ENCODE measurements around the gene DNAAF5.
"Not testable (repeated sequence)": the region's sequence is repeated elsewhere in the genome, so short reads cannot be mapped to it uniquely, and the experiment has no call there.

DNAAF5 gene

DNA sequence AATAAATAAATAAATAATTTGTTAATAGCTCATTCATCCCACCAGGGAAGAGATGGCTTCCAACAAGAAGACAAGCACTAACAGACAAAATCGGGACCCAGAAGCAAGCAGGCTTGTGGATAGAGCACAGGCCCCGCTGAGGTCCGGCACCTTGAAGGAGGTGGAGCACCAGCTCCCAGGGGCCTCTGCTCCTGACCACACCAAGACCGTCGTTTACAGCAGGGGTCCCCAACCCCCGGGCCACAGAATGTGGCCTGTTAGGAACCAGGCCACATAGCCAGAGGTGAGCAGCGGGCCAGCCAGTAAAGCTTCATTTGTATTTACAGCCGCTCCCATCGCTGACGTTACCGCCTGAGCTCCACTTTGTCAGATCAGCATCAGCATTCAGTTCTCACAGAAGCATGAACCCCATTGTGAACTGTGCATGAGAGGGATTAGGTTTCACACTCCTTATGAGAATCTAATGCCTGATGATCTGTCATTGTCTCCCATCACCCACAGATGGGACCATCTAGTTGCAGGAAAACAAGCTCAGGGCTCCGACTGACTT is 72.5 kb downstream of the DNAAF5 start:
- TF ChIP-seq, protein P1, sequence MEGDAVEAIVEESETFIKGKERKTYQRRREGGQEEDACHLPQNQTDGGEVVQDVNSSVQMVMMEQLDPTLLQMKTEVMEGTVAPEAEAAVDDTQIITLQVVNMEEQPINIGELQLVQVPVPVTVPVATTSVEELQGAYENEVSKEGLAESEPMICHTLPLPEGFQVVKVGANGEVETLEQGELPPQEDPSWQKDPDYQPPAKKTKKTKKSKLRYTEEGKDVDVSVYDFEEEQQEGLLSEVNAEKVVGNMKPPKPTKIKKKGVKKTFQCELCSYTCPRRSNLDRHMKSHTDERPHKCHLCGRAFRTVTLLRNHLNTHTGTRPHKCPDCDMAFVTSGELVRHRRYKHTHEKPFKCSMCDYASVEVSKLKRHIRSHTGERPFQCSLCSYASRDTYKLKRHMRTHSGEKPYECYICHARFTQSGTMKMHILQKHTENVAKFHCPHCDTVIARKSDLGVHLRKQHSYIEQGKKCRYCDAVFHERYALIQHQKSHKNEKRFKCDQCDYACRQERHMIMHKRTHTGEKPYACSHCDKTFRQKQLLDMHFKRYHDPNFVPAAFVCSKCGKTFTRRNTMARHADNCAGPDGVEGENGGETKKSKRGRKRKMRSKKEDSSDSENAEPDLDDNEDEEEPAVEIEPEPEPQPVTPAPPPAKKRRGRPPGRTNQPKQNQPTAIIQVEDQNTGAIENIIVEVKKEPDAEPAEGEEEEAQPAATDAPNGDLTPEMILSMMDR (IDR thresholded peaks at IDR 0.05; ENCODE audit: insufficient read depth, low read depth, low read length, missing control alignments): no peak
- H3K4me3 ChIP-seq (ENCODE audit: low read length): no peak overlapping the region
- DNase-seq (ENCODE audit: low read depth): no peak

DNA sequence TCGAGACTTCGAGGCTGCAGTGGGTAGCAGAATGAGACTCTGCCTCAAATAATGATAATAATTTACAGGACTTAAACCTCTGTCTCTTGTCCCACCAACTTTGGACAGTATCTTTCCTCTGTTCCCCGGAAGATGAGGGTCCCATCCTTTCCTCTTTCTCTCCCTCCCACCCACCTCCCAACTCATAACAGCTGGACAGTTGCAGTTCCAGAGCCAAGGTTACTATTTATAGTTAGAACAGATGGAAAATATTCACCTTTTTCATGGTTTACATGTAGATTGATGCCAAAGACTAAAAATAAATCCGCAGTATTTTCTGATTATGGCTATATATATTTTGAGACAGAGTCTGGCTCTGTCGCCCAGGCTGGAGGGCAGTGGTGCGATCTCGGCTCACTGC is 74.2 kb downstream of the DNAAF5 start:
- TF ChIP-seq, protein P1 (IDR thresholded peaks at IDR 0.05; ENCODE audit: insufficient read depth, low read depth, low read length, missing control alignments): no peak
- DNase-seq (ENCODE audit: low read depth): no peak
- no peak overlapping the region for H3K4me3 ChIP-seq (ENCODE audit: low read length)

DNA sequence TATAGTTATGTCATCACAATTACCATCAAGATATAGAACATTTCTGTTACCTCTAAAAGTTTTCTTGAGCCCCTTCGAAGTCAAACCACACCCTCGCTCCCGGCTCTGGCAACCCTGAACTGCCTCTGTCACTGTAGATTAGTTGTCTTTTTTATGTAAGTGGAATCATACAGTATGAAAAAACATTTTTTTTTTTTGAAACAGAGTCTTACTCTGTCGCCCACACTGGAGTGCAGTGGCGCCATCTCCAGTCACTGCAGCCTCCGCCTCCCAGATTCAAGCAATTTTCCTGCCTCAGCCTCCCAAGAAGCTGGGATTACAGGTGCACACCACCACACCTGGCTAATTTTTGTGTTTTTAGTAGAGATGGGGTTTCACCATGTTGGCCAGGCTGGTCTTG is 74.9 kb downstream of the DNAAF5 start:
- H3K4me3 ChIP-seq (ENCODE audit: low read length); DNase-seq (ENCODE audit: low read depth): not testable (repeated sequence)

DNA sequence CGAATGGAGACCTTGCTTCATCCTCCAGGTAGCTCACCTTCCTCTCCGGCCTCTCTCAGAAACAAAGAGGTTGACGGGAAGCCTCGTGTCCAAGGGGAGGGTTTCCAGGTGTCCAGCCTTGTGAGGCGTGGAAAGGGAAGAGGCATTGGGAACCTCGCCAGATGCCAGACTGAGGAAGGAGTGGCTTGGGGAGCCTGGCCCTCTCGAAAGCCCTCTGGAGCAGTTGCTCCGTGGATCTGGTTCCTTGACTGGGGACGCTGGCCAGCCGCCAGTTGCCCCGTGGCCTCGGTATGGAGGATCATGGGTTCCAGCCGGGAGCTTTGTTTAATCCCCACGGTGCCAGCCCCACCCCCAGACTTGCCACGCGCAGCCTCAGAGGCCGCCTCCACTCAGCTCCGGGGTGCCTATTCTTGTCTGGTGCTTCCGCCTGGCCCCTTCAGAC is 75.5 kb downstream of the DNAAF5 start:
- TF ChIP-seq, protein P1 (IDR thresholded peaks at IDR 0.05; ENCODE audit: insufficient read depth, low read depth, low read length, missing control alignments): no peak
- peak; percentile 39 for DNase-seq (ENCODE audit: low read depth)
- H3K4me3 ChIP-seq (ENCODE audit: low read length): no peak overlapping the region

DNA sequence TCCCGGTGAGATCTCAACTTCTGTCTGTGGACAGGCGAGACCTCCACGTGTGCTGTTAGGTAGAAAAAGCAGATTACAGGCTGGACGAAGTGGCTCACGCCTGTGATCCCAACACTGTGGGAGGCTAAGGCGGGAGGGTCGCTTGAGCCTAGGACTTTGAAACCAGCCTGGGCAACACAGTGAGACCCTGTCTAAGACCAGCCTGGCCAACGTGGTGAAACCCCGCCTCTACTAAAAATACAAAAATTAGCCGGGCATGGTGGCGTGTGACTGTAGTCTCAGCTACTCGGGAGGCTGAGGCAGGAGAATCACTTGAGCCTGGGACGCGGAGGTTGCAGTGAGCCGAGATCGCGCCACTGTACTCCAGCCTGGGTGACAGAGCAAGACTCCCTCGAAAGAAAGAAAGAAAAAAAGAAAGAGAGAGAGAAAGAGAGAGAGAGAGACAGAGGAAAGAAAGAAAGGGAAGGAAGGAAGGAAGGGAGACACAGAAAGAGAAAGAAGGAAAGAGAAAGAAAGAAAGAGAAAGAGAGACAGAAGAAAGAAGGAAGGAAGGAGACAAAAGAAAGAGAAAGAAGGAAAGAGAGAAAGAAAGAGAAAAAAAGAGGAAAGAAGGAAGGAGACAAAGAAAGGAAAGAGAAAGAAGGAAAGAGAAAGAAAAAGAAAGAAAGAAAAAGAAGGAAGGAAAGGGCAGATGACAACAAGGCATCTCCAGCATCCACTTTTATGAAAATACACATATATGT is 76.2 kb downstream of the DNAAF5 start:
- DNase-seq (ENCODE audit: low read depth): no peak
- no peak overlapping the region for H3K4me3 ChIP-seq (ENCODE audit: low read length)
- TF ChIP-seq, protein P1 (IDR thresholded peaks at IDR 0.05; ENCODE audit: insufficient read depth, low read depth, low read length, missing control alignments): no peak

DNA sequence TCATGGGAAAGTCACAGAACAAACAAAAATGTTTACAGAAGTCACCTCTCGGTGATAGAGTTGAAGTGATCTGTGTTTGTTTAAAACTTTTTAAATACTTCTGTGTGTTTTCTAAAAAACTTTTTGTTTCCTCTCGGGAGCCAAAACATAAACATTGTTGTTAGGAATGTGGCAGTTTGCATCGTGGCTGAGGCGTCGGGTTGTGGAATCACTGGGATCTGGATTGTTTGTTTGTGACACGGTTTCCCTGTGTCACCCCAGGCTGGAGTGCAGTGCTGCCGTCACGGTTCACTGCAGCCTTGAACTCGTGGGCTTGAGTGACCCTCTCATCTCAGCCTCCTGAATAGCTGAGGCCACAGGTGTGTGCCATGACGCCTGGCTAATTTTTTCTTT is 76.7 kb downstream of the DNAAF5 start:
- TF ChIP-seq, protein P1 (IDR thresholded peaks at IDR 0.05; ENCODE audit: insufficient read depth, low read depth, low read length, missing control alignments): no peak
- H3K4me3 ChIP-seq (ENCODE audit: low read length): no peak overlapping the region
- no peak for DNase-seq (ENCODE audit: low read depth)

DNA sequence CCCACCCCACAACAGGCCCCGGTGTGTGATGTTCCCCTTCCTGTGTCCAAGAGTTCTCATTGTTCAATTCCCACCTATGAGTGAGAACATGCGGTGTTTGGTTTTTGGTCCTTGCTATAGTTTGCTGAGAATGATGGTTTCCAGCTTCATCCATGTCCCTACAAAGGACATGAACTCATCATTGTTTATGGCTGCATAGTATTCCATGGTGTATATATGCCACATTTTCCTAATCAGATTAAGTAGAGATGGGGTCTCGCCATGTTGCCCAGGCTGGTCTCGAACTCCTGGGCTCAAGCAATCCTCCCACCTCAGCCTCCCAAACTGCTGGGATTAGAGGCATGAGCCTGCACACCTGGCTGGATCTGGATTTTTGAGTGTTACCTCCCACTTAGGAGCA is 77.3 kb downstream of the DNAAF5 start:
- H3K4me3 ChIP-seq (ENCODE audit: low read length); DNase-seq (ENCODE audit: low read depth): not testable (repeated sequence)

DNA sequence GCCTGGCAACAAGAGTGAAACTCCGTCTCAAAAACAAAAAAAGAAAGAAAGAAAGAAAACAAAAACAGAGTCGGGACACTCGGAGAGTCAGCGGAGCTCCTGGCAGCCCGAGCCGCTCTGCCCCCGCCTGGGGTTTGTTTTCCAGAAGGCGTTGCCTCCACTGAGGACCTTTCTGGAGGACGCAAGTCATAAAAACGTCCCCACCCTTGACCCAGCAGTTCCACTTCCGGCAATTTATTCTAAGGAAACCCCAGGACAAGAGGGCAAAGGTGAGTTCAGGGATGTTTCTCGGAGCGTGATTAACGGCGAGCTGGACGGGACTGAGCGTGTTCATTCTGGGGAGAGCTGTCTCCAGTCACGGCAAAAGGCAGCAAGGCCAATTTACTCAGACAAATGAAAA is 78.8 kb downstream of the DNAAF5 start:
- no peak overlapping the region for H3K4me3 ChIP-seq (ENCODE audit: low read length)
- no peak for DNase-seq (ENCODE audit: low read depth)
- TF ChIP-seq, protein P1 (IDR thresholded peaks at IDR 0.05; ENCODE audit: insufficient read depth, low read depth, low read length, missing control alignments): no peak

Data from epithelial cell of esophagus (primary cell).